NCI-H2029 treated with DMSO at 0.1 percent for 48 hours (cell line): Measurements from ENCODE around the gene PEX7.
"Not testable (repeated sequence)": the region's sequence is repeated elsewhere in the genome, so short reads cannot be mapped to it uniquely, and the experiment has no call there.

Source experiments
- DNase-seq: peaks from one replicate; lab custom pipeline; 2025; lab: John Stamatoyannopoulos, UW

Gene PEX7

DNA sequence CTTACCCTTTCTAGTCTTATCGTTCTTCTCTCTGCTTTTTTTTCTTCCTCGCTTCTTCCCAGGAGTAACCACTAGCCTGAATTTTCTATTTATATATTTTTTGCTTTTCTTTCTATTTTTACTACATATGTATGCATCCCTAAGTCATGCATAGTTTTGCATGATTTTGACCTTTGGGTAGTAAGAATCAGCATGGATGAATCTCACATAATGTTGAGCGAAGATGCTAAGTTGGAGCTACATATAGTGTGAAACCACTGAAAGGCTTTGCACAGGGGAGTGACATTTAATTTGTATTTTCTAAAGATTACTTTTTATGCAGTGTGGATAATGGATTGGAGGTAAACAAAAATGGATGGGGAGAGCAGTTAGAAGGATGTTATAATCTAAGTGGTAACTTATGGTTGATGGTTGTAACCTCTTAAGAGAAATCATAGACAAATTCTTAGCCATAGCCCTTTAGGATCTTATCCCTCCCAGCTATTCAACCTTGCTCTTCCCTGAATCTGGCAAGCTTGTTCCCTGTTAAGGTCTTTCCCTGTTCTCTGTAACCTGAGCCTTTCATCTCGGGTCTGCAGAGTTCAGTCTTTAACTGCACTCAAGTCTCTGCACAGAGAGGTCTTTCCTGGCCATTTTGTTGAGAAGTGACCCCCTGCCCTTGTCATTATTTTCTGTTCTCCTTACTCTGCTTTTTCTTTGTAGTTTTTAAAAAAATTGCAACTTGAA is 18.0 kb downstream of the PEX7 start:
- no peak for DNase-seq

GRCh38 chr6:136843210-136843609 is 20.8 kb downstream of the PEX7 start:
- DNase-seq = no peak

DNA sequence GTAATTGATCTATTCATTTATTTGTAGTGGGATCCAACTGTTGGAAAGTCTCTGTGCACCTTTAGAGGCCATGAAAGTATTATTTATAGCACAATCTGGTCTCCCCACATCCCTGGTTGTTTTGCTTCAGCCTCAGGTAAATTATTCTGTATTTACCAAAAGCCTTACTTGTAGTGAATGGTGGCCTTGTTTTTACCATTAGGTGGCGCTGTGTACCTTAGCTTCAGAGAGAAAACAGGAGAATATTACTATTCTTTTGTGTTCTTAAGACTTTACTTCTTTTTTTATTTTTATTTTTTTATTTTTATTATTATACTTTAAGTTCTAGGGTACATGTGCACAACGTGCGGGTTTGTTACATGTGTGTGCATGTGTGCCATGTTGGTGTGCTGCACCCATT is 23.7 kb downstream of the PEX7 start:
- no peak for DNase-seq

DNA sequence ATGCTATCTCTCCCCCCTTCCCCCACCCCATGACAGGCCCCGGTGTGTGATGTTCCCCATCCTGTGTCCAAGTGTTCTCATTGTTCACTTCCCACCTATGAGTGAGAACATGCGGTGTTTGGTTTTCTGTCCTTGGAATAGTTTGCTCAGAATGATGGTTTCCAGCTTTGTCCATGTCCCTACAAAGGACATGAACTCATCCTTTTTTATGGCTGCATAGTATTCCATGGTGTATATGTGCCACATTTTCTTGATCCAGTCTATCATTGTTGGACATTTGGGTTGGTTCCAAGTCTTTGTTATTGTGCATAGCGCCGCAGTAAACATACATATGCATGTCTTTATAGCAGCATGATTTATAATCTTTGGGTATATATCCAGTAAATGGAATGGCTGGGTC is 24.1 kb downstream of the PEX7 start:
- DNase-seq = not testable (repeated sequence)

DNA sequence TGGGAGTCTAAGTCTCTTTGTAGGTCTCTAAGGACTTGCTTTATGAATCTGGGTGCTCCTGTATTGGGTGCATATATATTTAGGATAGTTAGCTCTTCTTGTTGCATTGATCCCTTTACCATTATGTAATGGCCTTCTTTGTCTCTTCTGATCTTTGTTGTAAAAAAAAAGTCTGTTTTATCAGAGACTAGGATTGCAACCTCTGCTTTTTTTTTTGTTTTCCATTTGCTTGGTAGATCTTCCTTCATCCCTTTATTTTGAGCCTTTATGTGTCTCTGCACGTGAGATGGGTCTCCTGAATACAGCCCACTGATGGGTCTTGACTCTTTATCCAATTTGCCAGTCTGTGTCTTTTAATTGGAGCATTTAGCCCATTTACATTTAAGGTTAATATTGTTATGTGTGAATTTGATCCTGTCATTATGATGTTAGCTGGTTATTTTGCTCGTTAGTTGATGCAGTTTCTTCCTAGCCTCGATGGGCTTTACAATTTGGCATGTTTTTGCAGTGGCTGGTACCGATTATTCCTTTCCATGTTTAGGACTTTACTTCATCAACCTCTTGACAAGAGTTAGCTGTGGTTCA is 27.7 kb downstream of the PEX7 start:
- not testable (repeated sequence) for DNase-seq

DNA sequence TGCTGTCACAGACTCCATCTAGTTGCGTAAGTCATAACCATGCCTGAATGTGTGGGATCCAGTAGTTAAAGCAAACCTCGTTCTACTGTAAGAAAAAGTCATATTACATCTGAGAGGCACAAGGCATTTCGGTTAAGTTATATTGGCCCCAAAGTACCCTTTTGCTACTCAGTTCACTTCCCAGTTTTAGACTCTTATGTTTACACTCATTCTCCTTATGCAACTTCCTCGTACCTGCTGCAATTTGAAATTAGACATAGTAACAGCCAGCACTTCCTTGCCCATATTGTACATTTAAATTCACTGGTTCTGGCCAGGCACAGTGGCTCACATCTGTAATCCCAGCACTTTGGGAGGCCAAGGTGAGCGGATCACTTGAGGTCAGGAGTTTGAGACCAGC is 37.0 kb downstream of the PEX7 start:
- no peak for DNase-seq

- DNase-seq = no peak
Measured at GRCh38 chr6:136860043-136860442, 37.7 kb downstream of the PEX7 start.

DNA sequence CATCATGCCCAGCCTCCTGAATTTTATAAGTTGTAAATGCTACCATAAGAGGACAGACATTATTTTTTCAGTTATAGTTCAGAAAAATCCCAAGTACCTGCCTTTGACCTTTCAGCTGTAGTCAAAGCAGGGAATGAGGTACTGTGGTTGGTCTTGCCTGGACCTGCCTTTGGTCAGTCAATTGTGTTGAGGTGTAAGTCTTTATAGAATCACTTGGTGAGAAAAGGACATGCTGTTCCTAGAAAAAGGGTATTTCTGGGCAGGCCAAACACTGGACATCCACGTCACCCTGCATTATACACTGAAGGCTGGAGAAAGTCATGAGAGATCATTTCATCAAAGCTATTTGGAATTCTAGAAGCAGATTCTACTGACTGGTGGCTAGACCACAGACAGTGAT is 40.3 kb downstream of the PEX7 start:
- DNase-seq = no peak

DNA sequence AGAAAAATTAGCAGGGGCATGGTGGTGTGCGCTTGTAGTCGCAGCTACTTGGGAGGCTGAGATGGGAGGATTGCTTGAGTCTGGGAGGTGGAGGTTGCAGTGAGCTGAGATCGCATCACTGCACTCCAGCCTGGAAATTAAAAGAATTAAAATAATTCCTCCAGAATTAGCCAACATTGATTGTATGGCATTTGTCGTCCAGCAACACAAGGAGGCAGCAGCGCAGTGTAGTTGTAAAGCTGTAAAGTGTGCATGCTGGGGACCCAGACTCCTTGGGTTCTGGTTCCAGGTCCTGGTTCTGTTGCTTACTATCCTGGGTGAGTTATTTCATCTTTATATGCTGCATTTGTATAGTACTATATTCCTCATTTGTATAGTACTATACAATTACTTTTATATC is 41.4 kb downstream of the PEX7 start:
- DNase-seq = no peak

DNA sequence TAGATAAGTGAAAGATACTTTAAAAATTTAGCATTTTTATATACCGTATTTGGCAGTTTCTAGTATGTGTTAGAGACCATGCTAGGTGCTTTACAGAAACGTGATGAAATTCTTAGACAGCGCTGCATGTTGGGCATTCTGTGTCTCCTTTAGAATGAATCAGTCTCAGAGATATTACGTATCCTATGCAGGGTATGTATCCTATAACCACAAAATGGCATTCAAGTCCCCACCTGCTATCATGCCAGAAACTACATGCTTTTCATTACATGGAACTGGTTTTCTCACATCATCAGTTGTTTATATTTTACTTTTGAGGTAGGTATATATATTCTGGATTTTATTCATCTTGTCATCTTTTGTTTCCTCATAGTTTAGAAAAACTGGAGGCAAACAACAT is 42.3 kb downstream of the PEX7 start:
- no peak for DNase-seq

DNA sequence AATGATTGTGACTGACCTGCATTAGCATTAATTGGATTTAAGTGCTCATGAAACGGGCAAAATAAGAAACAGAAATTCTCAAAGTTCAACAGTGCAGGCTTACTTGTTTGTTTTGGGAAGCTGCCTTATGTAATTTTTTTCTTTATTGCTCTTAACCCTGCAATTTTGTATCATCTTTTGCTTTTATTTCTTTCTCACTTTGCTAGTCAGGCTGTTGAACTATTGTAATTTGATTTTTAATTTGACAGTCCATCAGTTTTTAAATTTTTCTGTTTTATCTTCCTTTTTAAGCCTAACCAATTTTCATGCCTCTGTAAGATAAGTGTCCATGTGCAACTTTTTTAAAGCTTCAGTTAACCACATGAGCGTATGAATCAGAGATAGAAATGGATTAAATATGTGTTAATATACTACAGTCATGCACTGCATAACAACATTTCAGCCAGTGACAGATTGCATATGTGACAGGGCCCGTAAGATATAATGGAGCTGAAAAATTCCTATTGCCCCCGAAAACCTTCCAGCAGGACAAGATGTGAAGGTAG is 44.6 kb downstream of the PEX7 start:
- DNase-seq = no peak

DNA sequence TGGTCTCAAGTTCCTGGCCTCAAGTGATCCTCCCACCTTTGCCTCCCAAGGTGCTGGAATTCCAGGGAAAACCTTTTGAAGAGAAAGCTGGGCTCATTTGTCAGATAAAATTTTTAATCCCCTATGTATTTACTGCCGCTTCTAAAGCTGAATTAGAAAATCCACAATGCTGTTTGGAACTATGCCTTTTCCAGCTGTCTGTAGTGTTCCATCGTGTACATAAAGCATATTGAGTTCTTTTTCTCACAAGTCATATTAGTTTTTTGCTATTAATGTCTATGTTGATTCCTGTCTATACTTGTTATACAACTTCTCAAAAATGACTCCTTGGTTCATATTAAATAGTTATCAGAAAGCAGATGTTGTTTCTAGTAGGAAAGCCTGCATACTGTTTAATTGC is 47.1 kb downstream of the PEX7 start:
- DNase-seq = no peak

DNA sequence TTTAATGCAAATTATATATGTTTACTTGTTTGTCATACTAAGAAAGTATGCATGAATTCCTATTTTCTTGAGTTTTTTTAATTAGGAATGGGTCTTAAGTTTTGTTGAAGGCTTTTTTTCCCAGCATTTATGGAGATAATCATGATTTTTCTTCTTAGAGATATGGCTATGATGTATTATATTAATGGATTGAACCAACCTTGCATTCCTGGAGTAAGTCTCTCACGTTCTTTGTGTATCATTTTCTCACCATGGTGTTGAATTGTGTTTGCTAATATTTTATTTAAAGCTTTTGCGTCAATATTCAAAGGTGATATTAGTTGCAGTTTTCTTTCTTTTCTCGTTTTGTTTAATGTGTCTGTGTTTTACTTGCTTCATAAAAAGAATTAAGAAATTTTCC is 51.4 kb downstream of the PEX7 start:
- DNase-seq = no peak

- not testable (repeated sequence) for DNase-seq
Measured at GRCh38 chr6:136876469-136876868, 54.1 kb downstream of the PEX7 start.

- no peak for DNase-seq
Measured at GRCh38 chr6:136880748-136881460, 58.5 kb downstream of the PEX7 start.

DNA sequence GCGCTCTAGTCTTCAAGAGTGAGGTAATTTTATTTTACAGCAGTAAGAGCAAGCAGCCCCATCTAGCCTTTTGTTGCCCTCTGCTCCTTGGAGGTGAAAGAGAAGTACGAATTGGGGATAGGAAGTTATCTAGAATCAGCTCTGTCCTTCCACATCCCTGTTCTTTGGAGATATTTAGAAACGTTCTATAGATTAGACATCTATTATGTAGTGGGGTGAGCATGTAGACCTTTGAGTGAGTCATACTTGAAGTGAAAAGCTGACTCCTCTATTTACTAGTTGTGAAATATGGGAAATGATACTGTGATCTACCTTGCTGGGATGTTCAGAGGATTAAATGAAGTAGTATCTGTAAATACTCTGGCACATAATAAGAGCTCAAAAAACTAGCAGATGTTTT is 63.7 kb downstream of the PEX7 start:
- DNase-seq = no peak

GRCh38 chr6:136887953-136888352 is 65.6 kb downstream of the PEX7 start:
- no peak for DNase-seq

DNA sequence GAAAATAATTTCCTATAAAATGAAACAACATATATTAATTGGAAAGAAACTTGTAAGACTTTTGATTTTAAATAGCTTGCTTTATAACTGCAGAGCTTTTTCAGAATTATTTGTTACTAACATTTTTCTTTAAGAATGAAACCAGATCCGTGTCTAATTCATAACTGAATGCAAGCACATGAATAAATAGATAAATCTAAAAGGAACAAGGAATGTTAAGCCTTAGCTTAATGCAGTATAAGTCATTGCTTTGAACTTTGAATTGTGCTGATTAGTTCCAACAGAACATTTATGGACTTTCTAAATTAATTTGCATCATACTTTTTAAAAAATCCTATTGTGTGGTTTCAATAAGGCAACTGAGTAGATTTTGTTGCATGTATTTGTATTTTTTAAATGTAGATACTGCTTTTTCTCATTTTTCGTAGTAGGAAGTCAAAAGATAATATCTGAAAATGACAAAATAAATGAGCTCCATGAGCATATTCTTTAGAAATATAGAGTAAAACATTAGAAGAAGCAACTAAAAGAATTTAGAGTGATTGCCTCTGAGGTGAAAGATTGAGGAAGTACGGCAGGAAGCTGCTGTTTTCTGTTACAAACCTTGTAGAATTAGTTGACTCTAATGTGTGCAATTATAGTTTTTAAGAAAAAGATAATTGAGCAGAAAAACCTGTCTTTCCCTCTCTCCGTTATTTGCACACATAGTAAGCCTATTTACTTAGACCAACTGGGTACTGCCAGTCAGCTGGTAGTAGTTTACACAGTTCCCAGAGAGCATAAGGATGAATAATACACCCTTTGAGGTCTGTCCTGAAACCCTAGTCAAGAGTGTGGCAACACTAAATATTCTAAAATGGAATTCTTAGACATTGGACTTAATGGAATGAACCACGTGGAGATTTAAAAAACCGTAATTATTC is 67.1 kb downstream of the PEX7 start:
- peak; percentile 25 for DNase-seq

DNA sequence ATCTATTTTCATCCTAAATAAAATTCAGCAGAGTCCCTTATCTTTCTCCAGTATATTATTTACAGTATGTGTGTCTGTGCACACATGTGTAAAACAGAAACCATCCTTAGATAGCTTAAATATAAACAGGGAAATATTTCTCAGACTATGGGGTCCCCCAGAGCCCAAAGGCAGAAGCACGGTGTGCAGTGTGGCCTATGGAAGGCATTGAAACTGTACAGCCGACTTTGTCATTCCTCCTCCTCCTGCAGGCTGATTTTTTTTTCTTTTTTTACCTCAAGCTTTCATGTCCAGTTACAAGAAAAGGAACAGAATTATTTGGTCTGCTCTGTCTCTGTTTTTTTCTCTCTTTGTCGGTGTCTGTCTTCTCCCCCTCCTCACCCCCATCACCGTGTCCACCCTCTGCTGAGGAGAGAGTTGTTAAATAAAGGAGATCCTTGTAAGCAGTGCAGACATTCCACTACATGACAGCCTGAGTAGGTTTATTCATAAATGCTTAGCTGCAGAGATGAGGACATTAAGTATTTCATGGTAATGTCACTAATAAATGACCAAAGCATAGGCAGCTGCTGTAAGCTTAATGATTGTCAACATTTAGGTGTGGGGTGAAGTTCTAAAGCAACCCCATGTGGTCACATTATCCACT is 67.9 kb downstream of the PEX7 start:
- DNase-seq = no peak

- DNase-seq = no peak
Measured at GRCh38 chr6:136890986-136891385, 68.6 kb downstream of the PEX7 start.

- DNase-seq = no peak
Measured at GRCh38 chr6:136893187-136893586, 70.8 kb downstream of the PEX7 start.

DNA sequence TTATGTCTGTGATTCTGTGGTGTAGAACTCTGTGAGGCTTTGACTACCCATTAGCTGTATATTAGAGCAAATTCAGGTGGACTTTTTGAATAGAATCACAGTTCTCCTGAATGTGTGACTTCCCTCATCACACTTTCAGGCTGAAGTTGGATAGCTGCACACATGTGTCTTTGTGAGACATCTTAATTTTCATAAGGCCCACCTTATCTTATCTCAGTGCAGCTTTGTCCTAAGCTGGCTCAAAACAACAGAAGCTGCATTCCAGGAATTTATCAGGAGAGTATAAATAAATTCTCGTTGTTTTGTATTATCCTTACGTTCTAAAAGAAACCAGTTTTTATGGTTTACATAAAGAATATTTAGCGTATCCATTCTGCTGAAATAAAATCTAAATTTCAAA is 73.5 kb downstream of the PEX7 start:
- DNase-seq = no peak
